HG02623 (cell line): ENCODE results near the gene SERINC5.
"Not testable (repeated sequence)": the region's sequence is repeated elsewhere in the genome, so short reads cannot be mapped to it uniquely, and the experiment has no call there.

Experiments used
- ATAC-seq: cut with Tn5 transposase; IDR thresholded peaks from one replicate; pipeline ENCODE4 v1.9.1; 2021; ENCODE audit warnings: moderate library complexity; ENCODE audit not compliant: unreplicated experiment

SERINC5 gene

DNA sequence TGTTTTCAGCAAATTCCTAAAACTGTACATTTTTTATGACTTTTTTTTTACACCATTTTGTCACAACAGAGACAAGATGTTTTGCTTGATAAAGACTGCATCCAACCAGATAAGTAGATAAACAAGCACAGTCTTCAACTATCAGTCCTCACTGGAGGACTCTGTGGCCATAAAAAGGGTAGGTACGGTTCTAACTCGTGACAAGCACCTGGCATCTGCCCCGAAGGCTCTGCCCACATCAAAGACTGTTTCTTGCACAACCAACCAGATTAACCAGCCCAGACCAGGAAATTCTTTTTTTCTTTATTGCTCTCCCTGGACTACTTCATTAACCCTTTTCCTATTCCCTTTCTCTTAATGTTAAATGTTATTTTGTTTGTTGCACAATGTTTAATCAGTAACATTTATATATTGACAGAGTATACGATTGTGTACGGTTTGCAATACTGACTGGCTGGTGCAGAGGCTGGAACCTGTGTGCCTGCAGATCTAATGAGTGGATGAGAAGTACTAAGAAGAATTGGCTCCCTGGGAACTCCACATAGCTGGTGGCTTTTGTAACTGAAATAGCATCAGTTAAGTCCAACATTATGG lies 74.1 kb downstream of the SERINC5 start:
- no peak for ATAC-seq

DNA sequence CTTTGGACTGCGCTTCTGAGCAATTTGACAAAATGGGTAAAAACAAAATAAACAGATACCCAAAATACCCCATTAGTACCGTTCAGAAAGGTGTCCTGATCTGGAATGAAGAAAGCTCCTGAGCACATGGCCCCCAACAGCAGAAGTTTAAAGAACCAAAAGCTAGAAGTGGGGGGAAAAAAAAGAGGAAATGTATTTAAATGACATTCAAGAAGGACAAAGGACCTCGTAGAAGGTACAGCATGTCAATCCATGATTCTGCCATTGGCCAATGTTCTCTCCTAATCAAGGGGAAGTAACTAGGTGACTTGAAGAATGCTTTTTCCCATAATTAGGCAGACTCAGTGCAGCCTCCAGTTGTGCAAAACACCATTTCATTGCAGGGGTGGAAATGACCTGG lies 78.6 kb downstream of the SERINC5 start:
- no peak for ATAC-seq

DNA sequence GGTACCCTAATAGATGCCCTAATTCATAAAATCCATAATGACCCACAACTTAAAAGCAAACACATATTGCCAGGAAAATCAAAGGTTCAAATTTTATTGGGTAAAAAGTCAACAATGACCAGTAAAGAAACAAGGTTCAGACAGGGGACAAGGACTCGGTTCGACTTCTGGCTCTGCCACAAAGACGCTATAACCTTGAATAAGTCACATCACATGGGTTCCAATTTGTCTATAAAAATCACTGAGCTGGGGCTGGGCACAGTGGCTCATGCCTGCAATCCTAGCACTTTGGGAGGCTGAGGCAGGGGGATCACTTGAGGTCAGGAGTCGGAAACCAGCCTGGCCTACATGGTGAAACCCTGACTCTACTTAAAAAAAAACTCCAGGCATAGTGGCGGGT lies 80.5 kb downstream of the SERINC5 start:
- ATAC-seq, result no peak

DNA sequence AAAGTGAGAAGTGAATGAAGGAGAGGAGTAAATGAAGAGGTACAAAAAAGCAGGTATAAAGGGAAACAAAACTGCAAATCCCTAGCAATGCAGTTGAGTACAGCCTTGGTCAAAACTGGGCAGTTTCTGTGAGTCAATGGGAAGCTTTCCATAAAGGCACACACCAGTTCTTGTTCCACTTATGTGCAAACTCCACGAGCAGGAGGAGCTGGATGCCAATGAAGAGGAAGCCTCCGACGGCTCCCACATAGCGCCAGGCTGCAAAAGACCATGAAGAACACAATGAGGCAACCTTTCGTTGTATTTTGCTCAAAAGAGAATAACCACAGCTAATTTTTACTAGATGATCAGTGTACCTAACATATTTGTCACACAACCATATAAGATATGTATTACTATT lies 81.1 kb downstream of the SERINC5 start:
- no peak for ATAC-seq

DNA sequence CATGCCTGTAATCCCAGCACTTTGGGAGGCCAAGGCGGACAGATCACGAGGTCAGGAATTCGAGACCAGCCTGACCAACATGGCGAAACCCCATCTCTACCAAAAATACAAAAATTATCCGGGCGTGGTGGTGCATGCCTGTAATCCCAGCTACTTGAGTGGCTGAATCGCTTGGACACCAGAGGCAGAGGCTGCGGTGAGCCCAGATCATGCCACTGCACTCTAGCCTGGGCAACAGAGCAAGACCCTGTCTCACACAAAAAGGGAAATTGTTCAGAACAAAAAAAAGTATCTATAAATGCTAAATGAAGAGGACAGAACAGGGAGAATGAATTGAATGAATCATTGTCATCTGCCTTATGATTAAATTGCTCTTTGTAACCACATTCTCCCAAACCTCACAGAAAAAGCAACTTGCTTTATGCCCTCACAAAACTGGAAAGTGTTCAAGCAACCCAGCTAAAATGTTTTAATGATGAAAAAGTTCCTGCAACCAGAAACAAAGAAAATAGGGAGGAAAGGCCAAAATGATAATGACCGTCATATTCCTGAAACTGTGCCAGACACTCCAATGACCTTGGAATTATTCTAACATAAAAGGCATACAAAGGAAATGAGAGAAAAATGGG lies 83.7 kb downstream of the SERINC5 start:
- no peak for ATAC-seq

DNA sequence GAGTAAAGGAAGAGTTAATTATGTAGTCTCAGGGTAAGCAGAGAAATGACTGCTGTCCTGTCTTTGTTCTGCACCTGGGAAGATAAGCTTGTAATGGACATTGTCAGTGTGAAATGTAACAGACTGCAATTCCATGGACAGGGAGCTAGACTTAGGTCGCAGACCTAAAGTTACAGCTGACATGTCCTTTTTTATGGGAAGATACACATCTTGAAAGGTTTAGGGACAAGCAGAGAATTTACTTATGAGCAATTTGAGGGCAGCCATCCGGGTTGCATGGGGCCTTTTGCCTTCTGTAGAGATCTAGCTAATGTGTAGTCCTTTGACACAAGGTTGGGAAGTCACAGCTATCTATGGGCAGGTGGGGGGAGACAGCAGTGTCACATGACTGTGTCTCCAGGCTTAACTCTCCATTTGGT lies 85.7 kb downstream of the SERINC5 start:
- ATAC-seq, result no peak

DNA sequence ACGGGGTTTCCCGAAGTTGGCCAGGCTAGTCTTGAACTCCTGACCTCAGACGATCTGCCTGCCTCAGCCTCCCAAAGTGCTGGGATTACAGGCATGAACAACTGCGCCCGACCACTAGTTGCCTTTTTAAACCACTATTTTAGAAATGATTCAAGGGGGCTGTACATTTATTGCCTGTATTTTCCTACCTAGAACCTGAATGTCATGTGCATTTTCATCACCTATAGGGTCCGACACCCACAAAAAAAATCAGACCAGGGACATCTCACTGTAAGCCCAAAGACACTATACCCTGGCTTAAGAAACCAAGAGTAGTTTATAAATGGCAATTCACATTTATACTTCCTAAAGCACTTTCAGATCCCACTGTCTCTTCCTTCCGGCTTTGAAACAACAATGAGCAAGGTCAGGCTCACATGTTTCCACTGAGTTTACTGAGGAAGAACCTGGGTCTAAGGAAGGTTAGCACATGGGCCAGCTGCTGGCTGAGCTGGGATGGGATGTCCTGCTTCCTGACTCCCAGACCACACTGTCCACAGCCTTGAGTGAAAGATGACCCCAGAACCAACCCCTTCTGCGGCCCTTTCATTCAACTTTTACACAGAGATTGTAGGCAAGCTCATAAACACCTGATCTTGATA lies 87.3 kb downstream of the SERINC5 start:
- no peak for ATAC-seq

DNA sequence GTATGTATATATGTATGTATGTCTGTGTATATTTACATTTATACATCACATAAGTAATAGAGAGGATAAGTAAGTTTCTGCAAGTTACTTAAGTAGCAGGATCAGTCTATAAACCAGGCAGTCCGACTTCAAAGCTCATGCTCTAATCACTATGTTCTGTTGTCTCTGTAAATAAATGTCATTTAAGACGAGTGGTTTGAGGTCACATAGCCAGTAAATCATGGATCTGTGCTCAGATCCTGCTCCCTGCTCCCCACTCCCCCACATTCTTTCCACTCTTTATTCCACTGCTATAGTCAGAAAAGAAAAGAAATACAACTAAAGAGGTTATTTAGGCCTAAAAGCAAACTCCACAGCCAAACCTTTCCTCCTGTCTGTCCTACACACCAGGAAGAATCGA lies 90.4 kb downstream of the SERINC5 start:
- no peak for ATAC-seq

DNA sequence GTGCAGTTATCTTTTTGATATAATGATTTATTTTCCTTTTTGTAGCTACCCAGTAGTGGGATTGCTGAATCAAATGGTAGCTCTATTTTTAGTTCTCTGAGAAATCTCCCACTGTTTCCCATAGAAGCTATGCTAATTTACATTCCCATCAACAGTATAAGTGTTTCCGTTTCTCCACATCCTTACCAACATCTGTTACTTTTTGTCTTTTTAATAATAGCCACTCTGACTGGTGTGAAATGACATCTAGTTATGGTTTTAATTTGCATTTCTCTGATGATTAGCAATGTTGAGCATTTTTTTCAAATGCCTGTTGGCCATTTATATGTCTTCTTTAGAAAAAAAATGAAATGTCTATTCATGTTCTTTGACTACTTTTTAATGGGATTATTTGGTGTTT lies 94.7 kb downstream of the SERINC5 start:
- no peak for ATAC-seq

DNA sequence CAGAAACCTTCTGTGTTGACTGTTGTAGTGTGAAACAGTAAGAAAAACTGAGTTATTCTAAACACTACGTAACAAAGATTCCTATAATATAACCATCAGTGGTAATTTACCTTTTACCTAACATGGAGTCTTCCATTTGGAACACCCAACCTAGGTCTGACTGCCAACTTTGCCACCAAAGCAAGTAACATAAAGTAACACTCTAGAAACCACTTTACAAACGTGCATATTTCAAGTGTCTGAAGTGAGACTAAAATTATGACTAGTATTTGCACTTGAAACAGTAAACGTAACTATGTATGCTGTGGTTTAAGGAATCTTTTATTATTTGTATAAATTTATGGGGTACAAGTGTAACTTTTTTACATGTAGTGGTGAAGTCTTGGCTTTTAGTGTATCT lies 95.6 kb downstream of the SERINC5 start:
- no peak for ATAC-seq

DNA sequence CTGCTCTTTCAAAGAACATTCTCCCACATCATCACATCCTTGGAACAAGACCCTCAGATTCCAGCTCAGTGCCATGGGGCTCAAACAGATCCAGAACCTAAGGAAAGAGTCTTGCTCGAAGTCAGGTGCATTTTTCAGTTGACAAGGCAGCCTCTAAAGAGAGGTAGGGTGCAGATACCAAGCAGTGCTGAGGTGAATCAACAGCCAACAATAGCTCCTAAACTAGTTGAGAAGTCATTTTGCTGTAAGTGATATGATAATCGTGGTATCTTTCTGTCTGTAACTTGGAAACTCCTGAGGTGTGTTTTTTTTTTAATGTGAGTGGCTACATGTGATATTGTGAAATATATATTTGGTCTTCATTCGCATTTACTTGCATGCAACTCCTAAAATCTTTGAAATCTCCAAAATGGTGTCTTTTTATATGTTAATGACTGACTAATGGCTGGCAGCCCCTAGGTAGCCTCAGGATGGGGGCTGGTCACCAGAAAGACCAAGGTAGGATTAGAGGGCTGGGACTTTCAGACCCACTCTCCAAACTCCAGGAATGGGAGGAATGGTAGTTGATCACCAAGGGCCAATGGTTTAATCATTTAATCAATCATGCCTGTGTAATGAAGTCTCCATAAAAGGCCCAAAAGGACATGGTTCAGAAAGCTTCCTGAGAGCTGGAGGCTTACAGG lies 96.6 kb downstream of the SERINC5 start:
- ATAC-seq, result no peak

DNA sequence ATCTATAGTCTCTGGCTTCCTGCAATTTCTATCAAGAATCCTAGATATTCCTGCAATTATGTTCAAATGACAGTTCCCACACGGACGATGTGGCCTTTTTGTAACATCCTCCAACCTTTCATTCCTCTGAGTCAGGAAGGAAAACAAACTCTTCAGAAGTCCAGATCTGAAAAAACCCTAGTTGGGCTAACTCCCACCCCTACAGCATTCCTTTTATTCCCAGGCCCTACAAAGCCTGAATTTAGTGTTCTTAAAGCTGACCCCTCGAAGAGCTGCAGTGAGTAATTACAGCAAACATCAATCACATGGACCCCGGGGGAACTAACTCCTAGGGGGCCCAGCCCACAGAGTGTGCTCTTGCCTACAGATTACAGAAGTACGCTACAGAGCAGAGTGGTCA lies 99.7 kb downstream of the SERINC5 start:
- ATAC-seq, result no peak

DNA sequence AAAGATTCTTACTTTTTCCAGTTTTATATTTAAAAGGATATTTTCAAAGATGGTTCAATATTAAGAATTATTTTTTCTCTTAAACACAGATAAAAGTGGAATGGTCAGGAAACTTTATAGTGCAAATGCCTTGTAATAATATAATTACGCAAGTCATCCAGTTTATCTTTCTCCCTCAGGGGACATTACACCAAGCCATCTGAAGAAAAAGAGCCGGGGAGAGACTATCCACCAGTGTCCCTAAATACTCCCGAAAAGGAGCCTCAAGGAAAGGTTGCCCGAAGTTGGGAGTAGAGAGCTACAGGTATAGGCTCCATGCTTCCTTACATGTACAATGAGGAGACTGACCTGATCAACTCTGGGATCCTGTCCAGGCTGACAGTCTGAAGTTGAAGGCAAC lies 101.1 kb downstream of the SERINC5 start:
- ATAC-seq, result no peak

DNA sequence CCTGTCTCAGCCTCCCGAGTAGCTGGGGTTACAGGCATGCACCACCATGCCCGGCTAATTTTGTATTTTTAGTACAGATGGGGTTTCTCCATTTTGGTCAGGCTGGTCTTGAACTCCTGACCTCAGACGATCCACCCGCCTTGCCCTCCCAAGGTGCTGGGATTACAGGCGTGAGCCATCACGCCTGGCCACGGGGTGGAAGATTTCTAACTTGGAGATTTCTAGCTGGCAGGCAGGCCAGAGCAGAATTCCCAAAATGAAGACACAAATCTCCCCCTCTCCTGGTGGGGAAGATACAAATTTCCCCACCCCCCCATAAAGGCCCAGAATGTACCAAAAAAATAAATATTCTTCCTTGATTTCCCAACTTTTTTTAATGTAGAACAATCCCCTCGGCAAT lies 101.6 kb downstream of the SERINC5 start:
- not testable (repeated sequence) for ATAC-seq

DNA sequence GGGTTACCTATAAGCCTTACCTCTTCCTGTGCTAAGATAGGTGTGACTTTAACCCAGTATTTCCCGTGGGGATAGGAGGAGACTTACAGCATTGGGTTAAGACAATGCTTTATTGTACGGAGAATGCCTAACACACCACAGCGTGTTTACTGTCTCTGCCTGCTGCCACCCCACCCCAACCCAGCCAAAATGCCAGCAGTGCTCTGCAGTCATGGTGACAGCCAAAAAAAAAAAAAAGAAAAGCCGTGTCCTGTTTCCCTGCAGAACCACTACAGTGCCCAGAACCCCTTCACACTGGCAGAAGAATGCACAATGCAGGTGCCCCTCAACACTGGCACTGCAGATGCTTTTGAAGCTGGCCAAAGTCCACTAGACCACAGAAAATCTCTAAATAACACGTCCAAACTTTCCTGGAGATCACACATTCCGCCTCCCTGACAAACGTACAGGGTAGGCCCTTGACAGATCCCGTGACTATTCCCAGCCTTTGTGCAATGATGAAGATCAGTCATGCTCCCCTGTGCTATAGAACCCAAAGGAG lies 102.2 kb downstream of the SERINC5 start:
- ATAC-seq, result no peak

DNA sequence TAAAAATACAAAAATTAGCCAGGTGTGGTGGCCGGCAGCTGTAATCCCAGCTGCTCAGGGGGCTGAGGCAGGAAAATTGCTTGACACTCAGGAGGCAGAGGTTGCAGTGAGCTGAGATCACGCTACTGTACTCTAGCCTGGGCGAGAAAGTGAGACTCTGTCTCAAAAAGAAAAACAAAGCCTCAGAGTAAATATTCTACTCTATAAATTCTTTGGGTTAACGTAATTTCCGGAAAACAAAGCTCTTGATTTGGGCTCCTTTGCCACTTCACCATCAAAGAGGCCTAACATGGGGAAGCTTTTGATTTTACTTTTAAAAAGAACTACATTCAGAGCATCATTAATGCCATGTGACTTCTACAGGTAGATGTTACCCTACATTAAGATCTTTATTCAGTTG lies 103.1 kb downstream of the SERINC5 start:
- ATAC-seq, result no peak

DNA sequence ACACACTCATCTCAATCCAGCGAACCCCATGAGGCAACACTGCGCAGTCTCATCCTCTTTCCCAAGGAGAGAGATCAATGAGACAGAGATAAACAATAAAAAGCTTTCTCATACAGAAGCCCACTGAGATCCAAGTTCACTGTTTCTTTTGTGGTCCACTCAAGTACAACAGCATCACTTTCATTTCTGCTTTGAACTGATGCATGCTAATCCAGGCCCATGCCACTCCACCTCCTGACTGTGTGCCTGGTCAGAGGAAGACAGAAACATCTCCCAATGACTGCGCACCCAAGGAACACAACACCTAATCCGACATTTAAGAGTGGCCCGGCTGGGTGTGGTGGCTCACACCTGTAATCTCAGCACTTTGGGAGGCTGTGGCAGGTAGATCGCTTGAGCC lies 104.0 kb downstream of the SERINC5 start:
- no peak for ATAC-seq

DNA sequence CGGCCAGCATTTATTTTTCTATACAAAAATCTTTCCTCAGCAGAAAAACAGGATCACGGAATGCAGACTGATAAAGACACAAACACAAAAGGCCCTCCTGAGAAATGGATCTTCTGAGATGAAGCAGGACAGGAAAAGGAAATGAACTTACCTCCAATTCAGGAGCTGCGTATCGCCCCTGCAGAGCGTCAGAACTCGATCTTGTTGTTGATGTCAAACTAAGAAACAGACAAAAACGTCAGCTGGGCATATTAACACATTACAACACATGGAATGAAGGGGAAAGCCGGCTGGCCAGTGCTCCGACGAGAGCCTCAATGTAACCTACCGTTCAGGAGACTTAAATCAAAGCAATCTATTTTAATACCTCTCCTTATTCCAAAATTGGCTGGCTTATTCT lies 105.1 kb downstream of the SERINC5 start:
- ATAC-seq, result no peak

DNA sequence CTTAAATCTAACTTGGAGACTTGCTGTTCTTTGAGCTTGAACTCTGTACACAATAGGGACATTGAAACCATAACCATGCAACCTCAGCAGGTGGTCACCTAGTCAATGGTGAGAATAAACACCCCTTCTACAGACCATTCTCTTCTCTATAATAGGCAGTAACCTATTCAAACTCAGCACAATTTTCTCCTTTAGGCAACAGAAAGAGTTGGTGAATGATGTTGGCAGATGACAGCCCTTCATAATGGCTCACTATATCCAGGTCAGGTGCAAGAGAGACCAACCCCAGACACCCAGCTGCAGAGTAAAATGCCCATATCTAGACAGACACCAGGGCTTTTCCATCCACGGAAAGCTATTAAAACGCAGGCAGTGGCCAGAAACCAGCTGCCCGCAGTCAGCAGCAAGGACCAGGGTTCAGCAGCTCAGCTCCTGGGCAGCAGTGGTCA lies 106.7 kb downstream of the SERINC5 start:
- ATAC-seq, result no peak

DNA sequence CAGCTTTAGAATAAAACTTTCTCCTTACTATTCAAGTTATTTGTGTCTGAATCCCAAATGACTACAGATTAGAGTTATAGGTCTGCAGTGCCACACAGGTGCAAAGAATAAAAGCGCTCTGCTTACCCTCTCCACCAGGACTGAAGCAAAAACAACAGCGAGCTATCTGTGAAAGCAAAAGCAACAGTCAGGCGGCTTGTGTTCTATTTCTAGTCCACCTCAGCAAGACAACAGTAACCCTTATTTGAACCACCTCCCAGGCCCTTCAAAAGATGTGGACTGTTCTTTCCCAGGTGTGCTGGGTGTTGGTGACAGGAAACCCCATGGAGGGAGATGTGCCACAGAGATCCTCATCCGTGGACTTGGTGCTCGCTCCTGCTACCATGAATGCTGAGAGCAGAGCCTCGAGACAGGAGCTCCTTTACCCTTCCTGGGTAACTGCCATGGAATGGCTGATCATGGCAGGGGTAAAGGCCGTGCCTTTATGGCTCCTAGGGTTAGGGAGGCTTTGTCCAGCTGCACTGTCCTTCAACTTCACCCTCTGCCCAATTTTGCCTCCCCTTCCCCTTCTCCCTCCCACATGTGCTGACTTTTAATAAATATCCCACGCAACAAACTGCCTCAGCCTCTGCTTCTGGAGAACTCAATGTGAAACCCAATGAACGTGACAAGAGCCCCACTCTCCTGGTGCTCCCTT lies 108.6 kb downstream of the SERINC5 start:
- no peak for ATAC-seq

DNA sequence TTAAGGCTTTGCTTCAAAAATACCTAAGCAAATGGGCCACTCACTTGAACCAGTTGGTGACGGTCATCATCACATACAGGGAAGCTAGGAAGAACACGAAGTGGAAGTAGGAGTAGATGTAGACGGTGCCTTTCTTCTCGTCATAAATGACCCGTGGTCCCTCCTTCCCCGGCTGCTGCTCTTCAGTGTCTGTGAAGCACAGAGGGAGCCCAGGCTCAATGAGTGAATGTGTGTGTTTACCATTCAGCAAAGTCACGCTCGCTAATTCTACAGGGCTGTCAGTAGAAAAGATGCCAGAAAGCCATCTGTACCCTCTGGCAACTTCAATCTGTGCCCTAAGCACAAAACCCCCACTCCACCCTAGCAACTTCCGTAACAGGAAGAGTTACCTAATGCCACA lies 109.8 kb downstream of the SERINC5 start:
- no peak for ATAC-seq
